Measurements from ENCODE around the gene SAPCD2.

The SAPCD2 gene

DNA sequence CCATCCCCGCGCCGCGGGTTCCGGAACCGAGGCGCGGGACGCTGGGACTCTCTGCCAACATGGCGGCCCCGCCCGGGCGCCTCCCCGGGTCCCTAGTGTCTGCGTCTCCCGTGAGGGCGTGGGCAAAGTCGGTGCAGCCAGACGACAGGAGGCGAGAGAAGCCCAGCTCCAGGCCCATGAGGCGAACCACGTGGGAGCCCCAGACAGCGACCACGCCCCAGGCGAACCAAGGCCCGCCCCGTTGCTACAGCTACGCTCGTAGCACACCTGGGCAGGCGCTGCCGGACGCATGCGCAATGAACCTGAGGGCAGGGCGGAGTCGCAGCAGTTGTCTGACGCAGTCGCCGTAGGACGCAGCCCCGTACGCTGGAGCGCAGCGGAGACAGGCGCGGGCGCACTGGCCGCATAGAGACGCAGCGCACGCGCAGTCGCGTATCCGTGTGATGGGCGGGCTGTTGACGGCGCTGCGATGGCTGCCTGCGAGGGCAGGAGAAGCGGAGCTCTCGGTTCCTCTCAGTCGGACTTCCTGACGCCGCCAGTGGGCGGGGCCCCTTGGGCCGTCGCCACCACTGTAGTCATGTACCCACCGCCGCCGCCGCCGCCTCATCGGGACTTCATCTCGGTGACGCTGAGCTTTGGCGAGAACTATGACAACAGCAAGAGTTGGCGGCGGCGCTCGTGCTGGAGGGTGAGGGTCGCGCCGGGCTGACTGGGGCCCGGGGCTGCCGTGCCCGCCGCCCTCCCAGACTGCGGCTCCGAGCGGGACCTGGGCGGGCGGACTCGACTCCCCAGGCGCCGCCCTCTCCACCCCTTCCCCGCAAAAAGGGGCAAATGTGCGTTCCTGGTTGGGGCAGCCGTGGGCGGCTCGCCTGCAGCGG lies 16.4 kb upstream of the SAPCD2 start, which contains the start of gene MAN1B1:
Gene MAN1B1, plus strand, starts transcription at position 455 of the 878 bp plus-strand sequence. Its CDS starts 15 bp downstream, at position 470.
- no peaks in the 10 kb centered on the region for H3K36me3 ChIP-seq (replicated peaks; ENCODE audit: insufficient read depth, low read length)
- no peaks in the 10 kb centered on the region for H3K27me3 ChIP-seq (replicated peaks; ENCODE audit: insufficient read depth, low read length)
- peaks cover 6% of the 10 kb centered on the region; the same call in 1 of the 2 replicates for H3F3A ChIP-seq (ENCODE audit: insufficient read depth, low read length)
- 0 out of 2 replicates have a peak, but pooled peaks cover 3% of the 10 kb centered on the region for H3K79me2 ChIP-seq (ENCODE audit: low read length)
- H3K4me2 ChIP-seq (ENCODE audit: low read depth, low read length), result peak within 1 kb of the TSS; percentile 92
- TF ChIP-seq, protein P1, sequence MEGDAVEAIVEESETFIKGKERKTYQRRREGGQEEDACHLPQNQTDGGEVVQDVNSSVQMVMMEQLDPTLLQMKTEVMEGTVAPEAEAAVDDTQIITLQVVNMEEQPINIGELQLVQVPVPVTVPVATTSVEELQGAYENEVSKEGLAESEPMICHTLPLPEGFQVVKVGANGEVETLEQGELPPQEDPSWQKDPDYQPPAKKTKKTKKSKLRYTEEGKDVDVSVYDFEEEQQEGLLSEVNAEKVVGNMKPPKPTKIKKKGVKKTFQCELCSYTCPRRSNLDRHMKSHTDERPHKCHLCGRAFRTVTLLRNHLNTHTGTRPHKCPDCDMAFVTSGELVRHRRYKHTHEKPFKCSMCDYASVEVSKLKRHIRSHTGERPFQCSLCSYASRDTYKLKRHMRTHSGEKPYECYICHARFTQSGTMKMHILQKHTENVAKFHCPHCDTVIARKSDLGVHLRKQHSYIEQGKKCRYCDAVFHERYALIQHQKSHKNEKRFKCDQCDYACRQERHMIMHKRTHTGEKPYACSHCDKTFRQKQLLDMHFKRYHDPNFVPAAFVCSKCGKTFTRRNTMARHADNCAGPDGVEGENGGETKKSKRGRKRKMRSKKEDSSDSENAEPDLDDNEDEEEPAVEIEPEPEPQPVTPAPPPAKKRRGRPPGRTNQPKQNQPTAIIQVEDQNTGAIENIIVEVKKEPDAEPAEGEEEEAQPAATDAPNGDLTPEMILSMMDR (IDR thresholded peaks at IDR 0.05; ENCODE audit: low read length), result no peak
- no peak for TF ChIP-seq EZH2 (optimal IDR thresholded peaks at IDR 0.05; ENCODE audit: low read depth, low read length)
- TF ChIP-seq EZH2phosphoT487 (IDR thresholded peaks at IDR 0.05; ENCODE audit: low read length), result no peak
- H3K9me3 ChIP-seq (replicated peaks; ENCODE audit: insufficient read depth, low read length), result no peaks in the 10 kb centered on the region
- peaks cover 12% of the 10 kb centered on the region for H3K4me1 ChIP-seq (ENCODE audit: low read length)
- no peaks in the 10 kb centered on the region for H4K20me1 ChIP-seq (ENCODE audit: insufficient read depth, low read length)
- H2AFZ ChIP-seq (ENCODE audit: low read length), result peak within 1 kb of the TSS; percentile 79
- peak within 1 kb of the TSS; percentile 79 for H3K27ac ChIP-seq (ENCODE audit: low read length)
- peak within 1 kb of the TSS; percentile 96 for H3K9ac ChIP-seq (ENCODE audit: low read length)
- peak within 1 kb of the TSS; percentile 85 for H3K4me3 ChIP-seq (ENCODE audit: low read length)
- no peaks in the 10 kb centered on the region for H3K9me2 ChIP-seq (replicated peaks; ENCODE audit: insufficient read depth, low read length)
- DNase-seq, result peak; percentile 100

DNA sequence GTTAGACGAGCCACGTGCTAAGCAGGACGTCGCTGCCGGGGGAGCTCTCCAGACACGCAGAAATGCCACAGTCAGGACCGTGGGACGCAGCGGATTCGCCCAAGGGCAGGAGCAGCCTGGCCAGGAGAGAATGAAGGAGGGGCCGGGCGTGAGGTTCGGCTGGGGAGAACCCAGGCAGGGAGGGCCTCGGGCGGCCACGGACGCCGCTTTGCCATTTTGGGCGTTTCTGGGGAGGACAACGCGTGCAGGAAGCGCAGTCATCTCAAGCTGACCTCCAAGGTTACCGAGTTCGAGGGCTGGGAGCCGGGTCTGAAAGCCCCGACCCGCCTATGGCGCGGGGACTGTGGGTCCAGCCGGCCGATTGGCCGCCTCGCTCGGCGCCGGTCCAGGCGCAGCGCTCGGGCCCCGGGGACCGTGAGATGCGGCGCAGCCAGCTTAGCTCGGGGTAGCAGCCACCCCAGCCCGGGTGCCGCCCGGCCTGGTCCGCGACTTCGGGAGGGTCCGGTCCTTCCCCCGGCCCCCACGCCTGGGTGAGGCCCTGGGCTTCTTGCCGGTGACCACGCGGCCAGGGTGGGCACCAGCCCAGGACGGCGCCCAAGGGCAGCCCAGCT lies 15.7 kb upstream of the SAPCD2 start:
- Histone ChIP-seq H3K27ac (ENCODE audit: low read length) (peak overlapping the region; percentile 79), H3K4me2 (ENCODE audit: low read depth, low read length) (peak overlapping the region; percentile 92), H3K9me3 (replicated peaks; ENCODE audit: insufficient read depth, low read length) (no peaks in the 10 kb centered on the region), H3K36me3 (replicated peaks; ENCODE audit: insufficient read depth, low read length) (no peaks in the 10 kb centered on the region), H3K9me2 (replicated peaks; ENCODE audit: insufficient read depth, low read length) (no peaks in the 10 kb centered on the region), H2AFZ (ENCODE audit: low read length) (peak overlapping the region; percentile 79), H3K4me3 (ENCODE audit: low read length) (peak overlapping the region; percentile 74), H3K9ac (ENCODE audit: low read length) (peak overlapping the region; percentile 96), H3K4me1 (ENCODE audit: low read length) (peaks cover 12% of the 10 kb centered on the region), H3F3A (ENCODE audit: insufficient read depth, low read length) (peaks cover 6% of the 10 kb centered on the region; the same call in 1 of the 2 replicates), H3K27me3 (replicated peaks; ENCODE audit: insufficient read depth, low read length) (no peaks in the 10 kb centered on the region), H3K79me2 (ENCODE audit: low read length) (0 out of 2 replicates have a peak, but pooled peaks cover 3% of the 10 kb centered on the region), H4K20me1 (ENCODE audit: insufficient read depth, low read length) (no peaks in the 10 kb centered on the region)
- DNase-seq, result peak; percentile 23
- no peak for TF ChIP-seq EZH2 (optimal IDR thresholded peaks at IDR 0.05; ENCODE audit: low read depth, low read length)
- TF ChIP-seq, protein P1 (IDR thresholded peaks at IDR 0.05; ENCODE audit: low read length), result no peak
- no peak for TF ChIP-seq EZH2phosphoT487 (IDR thresholded peaks at IDR 0.05; ENCODE audit: low read length)

DNA sequence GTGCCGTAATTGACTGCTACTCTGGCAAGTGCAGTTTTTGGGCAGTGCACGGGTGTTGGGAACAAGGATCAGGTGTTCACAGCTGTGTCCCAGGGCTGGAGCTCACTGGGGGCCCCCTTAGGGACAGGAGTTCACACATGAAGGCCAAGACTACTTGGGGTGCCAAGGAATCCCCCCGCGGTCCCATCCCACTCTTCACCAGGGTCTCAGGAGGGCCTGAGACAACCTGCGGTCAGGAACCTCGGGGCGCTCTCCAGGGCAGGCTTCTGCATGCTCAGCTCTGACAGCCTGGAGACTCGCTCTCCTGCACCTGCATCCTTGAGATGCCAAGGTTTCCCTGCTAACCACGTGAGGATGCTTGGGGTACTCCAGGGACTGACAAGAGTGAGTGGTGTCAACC lies 14.2 kb upstream of the SAPCD2 start:
- Histone ChIP-seq H3K4me2 (ENCODE audit: low read depth, low read length) (no peak overlapping the region), H3K27ac (ENCODE audit: low read length) (no peak overlapping the region), H3K36me3 (replicated peaks; ENCODE audit: insufficient read depth, low read length) (peaks cover 3% of the 10 kb centered on the region; the same call in 1 of the 2 replicates), H3K9me3 (replicated peaks; ENCODE audit: insufficient read depth, low read length) (no peaks in the 10 kb centered on the region), H4K20me1 (ENCODE audit: insufficient read depth, low read length) (no peaks in the 10 kb centered on the region), H3K79me2 (ENCODE audit: low read length) (peaks cover 8% of the 10 kb centered on the region), H3K27me3 (replicated peaks; ENCODE audit: insufficient read depth, low read length) (no peaks in the 10 kb centered on the region), H3K4me3 (ENCODE audit: low read length) (no peak overlapping the region), H3K9ac (ENCODE audit: low read length) (no peak overlapping the region), H2AFZ (ENCODE audit: low read length) (no peak overlapping the region), H3K9me2 (replicated peaks; ENCODE audit: insufficient read depth, low read length) (no peaks in the 10 kb centered on the region), H3F3A (ENCODE audit: insufficient read depth, low read length) (peaks cover 6% of the 10 kb centered on the region; the same call in 1 of the 2 replicates), H3K4me1 (ENCODE audit: low read length) (peaks cover 12% of the 10 kb centered on the region)
- TF ChIP-seq EZH2 (optimal IDR thresholded peaks at IDR 0.05; ENCODE audit: low read depth, low read length) (no peak), EZH2phosphoT487 (IDR thresholded peaks at IDR 0.05; ENCODE audit: low read length) (no peak)
- TF ChIP-seq, protein P1 (IDR thresholded peaks at IDR 0.05; ENCODE audit: low read length), result no peak
- DNase-seq, result no peak

All from MM.1S (cell line).